Fibroblast of lung (primary cell): ENCODE results near the gene RNF126. TPM values are rescaled to one million over a fixed set of nuclear protein-coding genes. Genes with fewer than 3 reads are reported as not detected.
"Not testable (repeated sequence)": the region's sequence is repeated elsewhere in the genome, so short reads cannot be mapped to it uniquely, and the experiment has no call there.

Source experiments
- DNase-seq, 2 donors: peaks; one replicate each; pipeline versions ENCODE4 v3.0.0 to v3.0.0-alpha.2; 2010; ENCODE audit warnings: low read depth in 2 of 2
- H2AFZ ChIP-seq: 2 replicates; pipeline ENCODE4 v1.5.1; 2012; ENCODE audit warnings: low read length, control low read depth, inconsistent platforms
- H3K27ac ChIP-seq: 2 replicates; pipeline ENCODE4 v1.5.1; 2011; ENCODE audit warnings: low read length, control low read depth; ENCODE audit not compliant: insufficient read depth
- H3K27me3 ChIP-seq: 2 replicates; pipeline ENCODE4 v1.5.1; 2011; ENCODE audit warnings: mild to moderate bottlenecking, low read length; ENCODE audit not compliant: control insufficient read depth, insufficient read depth
- H3K36me3 ChIP-seq: 2 replicates; pipeline ENCODE4 v1.5.1; 2011; ENCODE audit warnings: low read length; ENCODE audit not compliant: control insufficient read depth, insufficient read depth
- H3K4me1 ChIP-seq: 2 replicates; pipeline ENCODE4 v1.5.1; 2011; ENCODE audit warnings: low read length; ENCODE audit not compliant: control insufficient read depth, insufficient read depth; ENCODE audit errors: extremely low read depth
- H3K4me2 ChIP-seq: 2 replicates; pipeline ENCODE4 v1.5.1; 2011; ENCODE audit warnings: low read length, control low read depth; ENCODE audit not compliant: insufficient read depth; ENCODE audit errors: extremely low read depth
- H3K4me3 ChIP-seq, 4 experiments: fragments of 200-600 bp in 1 of 4; sonication (generic) in 1 of 4; replicated peaks in 1 of 4; 2 replicates each; pipeline ENCODE4 v1.5.1; 2011 to 2016; ENCODE audit warnings: low read length in 4 of 4, low read depth in 3 of 4, mild to moderate bottlenecking in 3 of 4, control low read depth in 2 of 4, inconsistent platforms in 1 of 4, mixed read lengths in 1 of 4; ENCODE audit not compliant: insufficient read depth in 1 of 4; ENCODE audit errors: control extremely low read depth in 1 of 4
- H3K79me2 ChIP-seq: 2 replicates; pipeline ENCODE4 v1.5.1; 2012; ENCODE audit warnings: mild to moderate bottlenecking, low read length, inconsistent platforms; ENCODE audit not compliant: control insufficient read depth, insufficient read depth
- H3K9ac ChIP-seq: 2 replicates; pipeline ENCODE4 v1.5.1; 2011; ENCODE audit warnings: mild to moderate bottlenecking, low read length, control low read depth; ENCODE audit not compliant: insufficient read depth
- H3K9me3 ChIP-seq: 2 replicates; pipeline ENCODE4 v1.5.1; 2012; ENCODE audit warnings: low read depth, low read length; ENCODE audit not compliant: control insufficient read depth, insufficient read depth
- H4K20me1 ChIP-seq: 2 replicates; pipeline ENCODE4 v1.5.1; 2011; ENCODE audit warnings: low read length; ENCODE audit not compliant: control insufficient read depth, insufficient read depth; ENCODE audit errors: extremely low read depth
- EZH2 ChIP-seq: IDR thresholded peaks from 2 replicates; pipeline ENCODE4 v1.5.1; 2012; ENCODE audit warnings: low read length, control low read depth, mild to moderate bottlenecking; ENCODE audit errors: missing control alignments
- polyA plus RNA-seq, 2 donors: library from polyadenylated mRNA; depleted of rRNA in 1 of 2; stranded (reverse) in 1 of 2; unstranded in 1 of 2; fragments of >200 nt; gene quantifications; 2 replicates each; pipeline ENCODE4 v1.2.1, GENCODE V29; 2011 to 2012; ENCODE audit warnings: missing spikeins in 1 of 2
- total RNA-seq: library from RNA; depleted of rRNA; stranded (reverse); fragments of >200 nt; gene quantifications from 2 replicates; pipeline ENCODE4 v1.2.1, GENCODE V29; 2014
- TF ChIP-seq, protein P1 (sequence below), 2 donors: IDR thresholded peaks in 1 of 2; conservative IDR thresholded peaks in 1 of 2; 1 replicate in 1 of 2; 2 replicates in 1 of 2; pipeline ENCODE4 v1.5.1; 2011 to 2012; ENCODE audit warnings: low read length in 2 of 2, control low read depth in 1 of 2, inconsistent platforms in 1 of 2, low read depth in 1 of 2, mild to moderate bottlenecking in 1 of 2

Gene RNF126
- total and polyA plus RNA-seq, 2 donors (not counting 1 experiment from before 2014, with no cell fraction given): 7.8 to 18.0 TPM

DNA sequence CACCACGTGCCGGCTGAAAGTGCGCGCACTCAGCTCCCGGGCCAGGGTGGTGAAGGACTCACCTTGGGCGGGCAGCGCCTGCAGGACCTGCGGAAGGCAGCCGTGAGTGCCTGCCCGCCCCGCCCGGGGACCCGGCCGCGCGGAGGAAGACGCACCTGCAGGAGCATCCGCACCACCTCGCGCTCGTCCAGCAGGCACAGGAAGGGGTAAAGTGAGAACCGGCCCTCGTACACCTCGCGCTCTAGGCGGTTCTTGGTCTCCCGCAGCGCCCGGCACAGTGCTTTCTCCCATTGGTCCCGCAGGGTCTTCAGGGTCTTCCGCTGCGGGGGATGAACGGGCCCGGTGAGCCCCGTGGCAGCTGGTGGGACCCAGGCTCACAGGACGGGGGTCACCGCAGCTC, 40.3 kb downstream of the RNF126 start:
- H4K20me1 ChIP-seq: no peaks in the 10 kb centered on the region
- peaks cover 13% of the 10 kb centered on the region for H3K36me3 ChIP-seq
- H3K9ac ChIP-seq: no peak overlapping the region
- no peaks in the 10 kb centered on the region for H3K4me1 ChIP-seq
- no peaks in the 10 kb centered on the region for H3K27me3 ChIP-seq
- no peak overlapping the region for H3K4me3 ChIP-seq
- no peaks in the 10 kb centered on the region for H3K79me2 ChIP-seq
- no peak overlapping the region for H3K4me2 ChIP-seq
- no peak for TF ChIP-seq EZH2
- TF ChIP-seq, protein P1, sequence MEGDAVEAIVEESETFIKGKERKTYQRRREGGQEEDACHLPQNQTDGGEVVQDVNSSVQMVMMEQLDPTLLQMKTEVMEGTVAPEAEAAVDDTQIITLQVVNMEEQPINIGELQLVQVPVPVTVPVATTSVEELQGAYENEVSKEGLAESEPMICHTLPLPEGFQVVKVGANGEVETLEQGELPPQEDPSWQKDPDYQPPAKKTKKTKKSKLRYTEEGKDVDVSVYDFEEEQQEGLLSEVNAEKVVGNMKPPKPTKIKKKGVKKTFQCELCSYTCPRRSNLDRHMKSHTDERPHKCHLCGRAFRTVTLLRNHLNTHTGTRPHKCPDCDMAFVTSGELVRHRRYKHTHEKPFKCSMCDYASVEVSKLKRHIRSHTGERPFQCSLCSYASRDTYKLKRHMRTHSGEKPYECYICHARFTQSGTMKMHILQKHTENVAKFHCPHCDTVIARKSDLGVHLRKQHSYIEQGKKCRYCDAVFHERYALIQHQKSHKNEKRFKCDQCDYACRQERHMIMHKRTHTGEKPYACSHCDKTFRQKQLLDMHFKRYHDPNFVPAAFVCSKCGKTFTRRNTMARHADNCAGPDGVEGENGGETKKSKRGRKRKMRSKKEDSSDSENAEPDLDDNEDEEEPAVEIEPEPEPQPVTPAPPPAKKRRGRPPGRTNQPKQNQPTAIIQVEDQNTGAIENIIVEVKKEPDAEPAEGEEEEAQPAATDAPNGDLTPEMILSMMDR (conservative IDR thresholded peaks at IDR 0.05 in 1 of 2, IDR thresholded peaks at IDR 0.05 in 1 of 2; ENCODE audit: low read depth in 1 of 2, low read length in 2 of 2): no peak
- H2AFZ ChIP-seq: no peak overlapping the region
- DNase-seq: no peak
- no peaks in the 10 kb centered on the region for H3K9me3 ChIP-seq
- no peak overlapping the region for H3K27ac ChIP-seq

GRCh38 chr19:621819-622218, 41.2 kb downstream of the RNF126 start:
- Histone ChIP-seq H3K9ac (no peak overlapping the region), H3K9me3 (no peaks in the 10 kb centered on the region), H2AFZ (no peak overlapping the region), H4K20me1 (no peaks in the 10 kb centered on the region), H3K4me1 (no peaks in the 10 kb centered on the region), H3K27ac (no peak overlapping the region), H3K36me3 (peaks cover 13% of the 10 kb centered on the region), H3K4me3 (no peak overlapping the region), H3K79me2 (no peaks in the 10 kb centered on the region), H3K27me3 (no peaks in the 10 kb centered on the region), H3K4me2 (no peak overlapping the region)
- TF ChIP-seq, protein P1 (conservative IDR thresholded peaks at IDR 0.05 in 1 of 2, IDR thresholded peaks at IDR 0.05 in 1 of 2; ENCODE audit: low read depth in 1 of 2, low read length in 2 of 2): no peak
- TF ChIP-seq EZH2: no peak
- no peak for DNase-seq

- H3K4me1 ChIP-seq, H3K79me2 ChIP-seq, H3K27me3 ChIP-seq, H2AFZ ChIP-seq, H3K9me3 ChIP-seq, H3K4me2 ChIP-seq, H3K4me3 ChIP-seq, H3K27ac ChIP-seq, DNase-seq, H3K9ac ChIP-seq, H4K20me1 ChIP-seq: not testable (repeated sequence)
- peaks cover 13% of the 10 kb centered on the region for H3K36me3 ChIP-seq
Observed at GRCh38 chr19:621191-621590, 41.8 kb downstream of the RNF126 start.
